ENCODE results near the gene ATP8B4.
A peak's percentile ranks its signal among the peaks of the same experiment; 100 is the strongest.
"Not testable (repeated sequence)": the region's sequence is repeated elsewhere in the genome, so short reads cannot be mapped to it uniquely, and the experiment has no call there.

ATP8B4 gene

DNA sequence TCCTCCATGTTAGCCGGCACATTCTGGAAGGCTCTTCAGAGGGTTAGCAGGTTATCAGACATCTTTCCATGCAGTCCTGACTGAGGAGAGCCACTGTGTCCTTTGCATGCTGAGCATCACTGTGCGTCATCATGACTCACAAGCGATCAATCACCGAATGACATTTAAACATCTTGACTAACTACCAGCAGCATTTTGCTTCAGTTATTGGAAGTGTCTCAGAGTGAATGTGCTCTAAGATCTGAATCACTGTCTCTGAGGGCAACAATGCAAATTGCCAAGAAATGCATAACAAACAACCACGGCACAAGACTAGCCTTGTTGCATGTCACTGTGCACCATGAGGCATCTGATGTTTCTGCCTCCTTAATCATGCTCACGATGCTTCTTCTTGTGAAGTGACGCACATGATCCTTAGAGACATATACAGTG, 18.3 kb upstream of the ATP8B4 start:
- peak; percentile 44 to 45 for DNase-seq

- peak; percentile 29 to 56 for DNase-seq
Observed at GRCh38 chr15:50135031-50135551, 16.1 kb upstream of the ATP8B4 start.

GRCh38 chr15:50134524-50135024, 15.5 kb upstream of the ATP8B4 start:
- no peak for DNase-seq

GRCh38 chr15:50132251-50132984, 13.4 kb upstream of the ATP8B4 start:
- not testable (repeated sequence) for DNase-seq

GRCh38 chr15:50131617-50132016, 12.6 kb upstream of the ATP8B4 start:
- no peak for DNase-seq

GRCh38 chr15:50128266-50128665, 9.2 kb upstream of the ATP8B4 start:
- no peak for DNase-seq

- DNase-seq: no peak
Observed at GRCh38 chr15:50127255-50127777, 8.3 kb upstream of the ATP8B4 start.

DNA sequence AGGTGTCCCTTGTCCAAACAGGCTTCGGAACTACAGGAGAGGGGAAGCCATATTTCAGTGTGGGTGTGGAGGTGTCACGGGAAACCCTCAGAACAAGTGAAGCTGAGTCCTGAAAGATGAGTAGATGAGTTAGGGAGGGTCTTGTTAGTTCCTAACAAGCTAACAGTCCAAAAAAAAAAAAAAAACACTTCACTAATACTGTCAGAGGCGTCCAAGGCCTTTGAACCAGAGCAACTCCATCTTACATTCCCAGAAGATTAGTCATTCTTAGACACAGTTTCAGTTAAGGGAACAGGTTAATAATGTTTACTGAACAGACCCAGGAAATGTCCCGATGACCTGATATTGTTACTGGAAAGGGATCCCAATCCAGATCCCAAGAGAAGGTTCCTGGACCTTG, 7.0 kb upstream of the ATP8B4 start:
- DNase-seq: no peak

GRCh38 chr15:50124631-50125030, 5.6 kb upstream of the ATP8B4 start:
- DNase-seq: no peak

- DNase-seq: no peak
Observed at GRCh38 chr15:50123861-50124557, 5.0 kb upstream of the ATP8B4 start.

GRCh38 chr15:50120729-50121128, 1.7 kb upstream of the ATP8B4 start:
- DNase-seq: no peak

DNA sequence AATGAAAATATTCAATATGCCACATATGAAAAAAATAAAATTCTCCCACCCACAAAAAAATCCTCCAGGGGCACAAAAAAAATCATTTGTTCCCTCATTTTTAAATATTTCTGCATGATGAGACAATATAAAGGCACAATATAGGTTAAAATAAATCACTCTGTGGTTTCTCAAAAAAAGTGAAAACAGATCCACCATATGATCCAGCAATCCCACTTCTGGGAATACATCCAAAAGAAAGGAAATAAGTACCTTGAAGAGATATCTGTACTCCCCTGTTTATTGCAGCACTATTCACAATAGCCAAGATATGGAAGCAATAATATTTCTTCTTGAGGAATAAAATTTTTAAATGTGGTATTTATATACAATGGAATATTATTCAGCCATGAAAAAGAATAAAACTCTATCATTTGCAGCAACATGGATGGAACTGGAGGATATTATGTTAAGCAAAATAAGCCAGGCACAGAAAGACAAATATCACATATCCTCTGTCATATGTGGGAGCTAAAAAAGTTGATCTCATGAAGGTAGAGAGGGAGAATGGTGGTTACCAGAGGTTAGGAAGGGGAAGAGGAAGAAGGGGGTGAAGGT, 1.5 kb downstream of the ATP8B4 start:
- DNase-seq: no peak

DNA sequence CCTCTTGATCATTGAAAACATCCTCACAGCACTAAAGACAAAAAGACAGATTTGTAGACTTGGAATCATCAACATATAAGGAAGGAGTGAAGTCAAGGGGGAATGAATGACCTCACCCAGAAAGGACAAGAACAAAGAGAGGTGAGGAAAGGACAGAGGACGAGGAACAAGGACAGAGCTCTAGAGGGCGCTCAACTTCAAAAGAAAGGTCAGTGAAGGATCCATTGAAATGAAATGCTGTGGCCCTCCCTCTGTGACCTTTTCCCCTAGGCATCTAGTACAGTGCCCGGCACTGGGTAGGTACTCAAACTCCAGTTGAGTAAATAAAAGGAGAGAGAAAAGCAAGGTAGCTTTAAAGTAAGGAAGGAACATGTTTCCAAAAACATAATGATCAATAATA, 2.6 kb downstream of the ATP8B4 start:
- no peak for DNase-seq

GRCh38 chr15:50113992-50114780, 4.8 kb downstream of the ATP8B4 start:
- DNase-seq: no peak

DNA sequence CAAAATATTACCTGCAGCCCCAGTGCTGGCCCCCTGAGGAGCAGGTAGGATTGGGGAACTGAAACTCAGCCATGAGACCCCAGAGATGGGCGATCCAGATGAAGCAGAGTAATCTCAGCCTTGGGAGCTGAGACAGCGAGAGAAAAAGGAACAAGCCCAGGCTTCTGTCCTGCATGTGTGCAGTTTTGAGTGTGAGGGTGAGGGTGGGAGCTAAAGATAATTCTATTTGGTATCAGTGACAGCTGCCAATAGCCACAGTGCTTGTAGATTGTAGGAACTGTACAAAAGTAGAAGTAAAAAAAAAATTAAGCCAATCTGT, 5.9 kb downstream of the ATP8B4 start:
- DNase-seq: no peak

DNA sequence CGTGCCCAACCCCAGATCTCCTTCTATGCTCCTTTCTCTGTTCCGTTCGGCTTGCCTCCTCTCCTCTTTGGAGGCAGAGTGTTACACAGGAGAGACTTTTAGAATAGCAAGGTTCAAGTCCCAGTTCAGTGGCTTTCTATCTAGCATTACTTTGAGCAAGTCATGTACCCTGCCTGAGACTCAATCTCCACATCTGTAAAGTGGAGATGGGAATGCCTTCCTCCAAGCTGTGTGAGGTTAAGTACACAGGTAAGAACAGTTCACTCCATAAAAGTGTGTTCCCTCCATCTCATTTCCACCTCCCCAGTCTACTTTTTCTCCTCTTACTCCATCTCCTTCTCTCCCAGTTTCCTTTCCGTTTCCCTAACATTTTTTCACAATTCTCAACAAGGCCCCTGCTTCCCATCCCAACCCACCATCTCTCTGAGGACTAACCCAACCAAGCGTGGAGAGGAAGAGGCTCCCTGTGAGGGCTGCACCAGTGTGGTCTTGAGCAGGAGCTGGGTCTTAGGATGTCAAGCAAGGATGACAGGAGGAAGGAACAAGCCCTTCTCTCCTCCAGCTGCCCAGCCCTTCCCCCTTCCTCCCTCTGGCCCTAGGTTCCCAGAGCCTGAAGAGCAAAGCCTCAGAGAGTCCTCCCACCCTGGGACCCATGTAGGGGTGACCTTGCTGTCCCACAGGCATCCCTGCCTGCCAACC, 6.4 kb downstream of the ATP8B4 start:
- no peak for DNase-seq

DNA sequence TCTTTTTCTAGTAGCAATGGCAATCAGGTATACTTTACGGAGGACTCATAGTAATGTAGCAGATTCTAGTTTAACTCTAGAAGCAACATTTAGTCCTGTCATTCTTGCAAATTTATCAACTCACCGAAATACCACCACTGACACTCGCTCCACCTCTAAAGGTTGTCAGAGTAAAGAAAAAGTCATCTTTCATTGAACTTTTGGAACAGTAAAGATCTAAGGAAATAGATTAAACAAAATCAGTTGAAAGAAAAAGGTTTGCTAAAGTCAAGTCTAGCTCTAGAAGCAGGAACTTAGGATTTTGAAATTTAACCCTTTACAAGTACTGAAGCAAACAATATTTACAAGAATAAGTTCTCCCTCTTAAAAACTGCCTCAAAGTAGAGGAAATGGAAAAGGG, 8.7 kb downstream of the ATP8B4 start:
- DNase-seq: no peak

DNA sequence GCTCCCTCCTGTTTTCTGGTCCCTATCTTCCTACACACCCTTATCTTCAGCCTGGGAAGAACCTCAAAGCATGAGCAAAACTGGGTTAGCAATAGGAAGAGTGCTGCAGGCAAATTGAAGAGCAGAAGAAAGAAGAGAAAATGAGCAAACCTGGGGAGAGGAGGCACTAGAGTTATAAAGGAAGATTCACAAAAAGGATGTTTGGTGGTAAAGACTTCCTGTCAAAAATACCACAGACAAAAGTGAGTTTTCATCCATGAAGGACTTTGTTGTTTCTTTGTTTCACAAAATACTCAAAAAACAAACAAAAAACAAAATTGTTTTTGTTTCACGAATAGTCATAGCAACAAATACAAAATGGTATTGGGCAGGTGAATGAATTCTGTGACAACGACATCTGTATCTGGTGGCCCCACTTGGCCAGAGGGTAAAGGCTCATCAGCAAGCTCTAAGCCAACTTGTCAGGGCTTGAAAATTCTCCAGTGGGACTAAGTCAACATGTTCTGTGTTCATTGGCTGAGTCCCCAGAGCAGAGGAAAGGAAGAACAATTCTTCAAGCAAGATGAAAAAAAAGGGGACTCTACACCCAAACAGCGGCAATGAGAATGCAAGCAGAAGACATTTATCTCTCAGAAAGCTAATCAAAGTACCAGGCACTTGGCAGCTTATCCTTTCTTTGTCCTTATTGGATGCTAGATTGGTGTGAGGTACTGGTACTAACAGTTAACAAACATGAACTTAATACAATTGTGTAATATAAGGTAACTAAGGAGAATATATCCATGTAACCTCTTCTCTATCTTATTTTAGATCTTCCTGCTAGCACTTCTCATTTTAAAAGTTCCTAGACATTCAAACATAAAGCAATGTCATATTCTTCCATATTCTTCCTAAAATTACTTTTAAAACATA, 9.7 kb downstream of the ATP8B4 start:
- no peak for DNase-seq

DNA sequence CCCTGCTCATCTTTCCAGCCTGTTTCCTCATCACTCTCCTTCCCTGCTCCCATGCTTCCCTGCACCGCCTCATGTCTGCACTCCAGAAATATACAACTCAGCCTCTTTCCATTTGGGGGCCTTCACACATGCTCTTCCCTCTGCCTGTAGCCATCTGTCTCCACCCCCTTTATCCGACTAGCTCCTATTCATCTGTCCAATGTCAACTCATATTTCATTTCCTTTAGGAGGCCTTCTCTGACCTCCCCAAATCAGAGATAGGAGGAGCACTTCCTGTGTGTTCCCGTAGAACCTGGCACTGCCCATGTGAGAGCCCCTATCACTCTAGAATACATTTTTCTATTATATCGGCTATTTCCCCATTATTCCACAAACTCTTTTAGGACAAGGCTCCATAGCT, 10.6 kb downstream of the ATP8B4 start:
- DNase-seq: no peak

- no peak for DNase-seq
Observed at GRCh38 chr15:50107591-50108408, 11.2 kb downstream of the ATP8B4 start.

Measured in stimulated activated CD4-positive, alpha-beta T cell treated with anti-CD3 and anti-CD28 coated beads, Interleukin-2, amount 100 ng/mL, for 24 hours (primary cell).